ENCODE data around the gene CIB1.
A peak's percentile ranks its signal among the peaks of the same experiment; 100 is the strongest.
"Not testable (repeated sequence)": the region's sequence is repeated elsewhere in the genome, so short reads cannot be mapped to it uniquely, and the experiment has no call there.

CIB1 gene

GRCh38 chr15:90233387-90234095 lies at the start of gene CIB1:
Gene CIB1 (minus strand): TSS chr15:90233941. CDS start chr15:90233885, 56 bp downstream.
- H3K27ac ChIP-seq: peak within 1 kb of the TSS; percentile 84
- peak; percentile 57 for TF ChIP-seq CTCF (conservative IDR thresholded peaks at IDR 0.05)

- H3K27ac ChIP-seq: not testable (repeated sequence)
Measured at GRCh38 chr15:90281637-90282036, 47.9 kb upstream of the CIB1 start.

- H3K27ac ChIP-seq: not testable (repeated sequence)
Measured at GRCh38 chr15:90280743-90281142, 47.0 kb upstream of the CIB1 start.

GRCh38 chr15:90278467-90278866 lies 44.7 kb upstream of the CIB1 start:
- H3K27ac ChIP-seq: not testable (repeated sequence)

GRCh38 chr15:90271459-90272166 lies 37.9 kb upstream of the CIB1 start:
- H3K27ac ChIP-seq: no peak overlapping the region
- no peak for TF ChIP-seq CTCF (conservative IDR thresholded peaks at IDR 0.05)

GRCh38 chr15:90270502-90271150 lies 36.9 kb upstream of the CIB1 start:
- TF ChIP-seq CTCF (conservative IDR thresholded peaks at IDR 0.05): no peak
- H3K27ac ChIP-seq: no peak overlapping the region

- H3K27ac ChIP-seq: peak overlapping the region; percentile 98; the same call in 1 of the 2 replicates
- no peak for TF ChIP-seq CTCF (conservative IDR thresholded peaks at IDR 0.05)
Measured at GRCh38 chr15:90268415-90268814, 34.7 kb upstream of the CIB1 start.

- TF ChIP-seq CTCF (conservative IDR thresholded peaks at IDR 0.05): no peak
- peak overlapping the region; percentile 98 for H3K27ac ChIP-seq
Measured at GRCh38 chr15:90266485-90266884, 32.7 kb upstream of the CIB1 start.

- TF ChIP-seq CTCF (conservative IDR thresholded peaks at IDR 0.05): no peak
- peak overlapping the region; percentile 98 for H3K27ac ChIP-seq
Measured at GRCh38 chr15:90266061-90266431, 32.3 kb upstream of the CIB1 start.
